COR-L47 (cell line): Measurements from ENCODE around the gene PRTFDC1.
"Not testable (repeated sequence)": the region's sequence is repeated elsewhere in the genome, so short reads cannot be mapped to it uniquely, and the experiment has no call there.

Source experiments
- DNase-seq: peaks from one replicate; lab custom pipeline; 2025; lab: John Stamatoyannopoulos, UW

Gene PRTFDC1

DNA sequence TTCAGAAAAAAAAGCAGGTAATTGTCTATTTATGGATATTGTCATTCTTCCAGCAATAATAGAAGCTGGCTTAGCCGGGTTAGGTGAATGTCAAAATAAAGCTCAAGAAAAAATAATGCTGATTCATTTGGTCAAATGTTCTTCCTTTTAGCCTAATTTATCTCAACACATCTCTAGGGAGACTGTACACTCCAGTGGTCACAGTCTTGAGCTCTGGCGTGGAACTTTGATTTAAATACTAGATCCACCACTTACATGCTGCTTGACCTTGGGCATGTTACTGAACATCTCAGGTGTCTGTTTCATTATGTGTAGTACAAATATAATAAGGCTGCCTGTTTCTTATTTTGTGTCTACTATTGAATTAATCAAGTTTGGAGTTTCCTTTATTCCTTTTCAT lies 22.0 kb downstream of the PRTFDC1 start:
- no peak for DNase-seq

DNA sequence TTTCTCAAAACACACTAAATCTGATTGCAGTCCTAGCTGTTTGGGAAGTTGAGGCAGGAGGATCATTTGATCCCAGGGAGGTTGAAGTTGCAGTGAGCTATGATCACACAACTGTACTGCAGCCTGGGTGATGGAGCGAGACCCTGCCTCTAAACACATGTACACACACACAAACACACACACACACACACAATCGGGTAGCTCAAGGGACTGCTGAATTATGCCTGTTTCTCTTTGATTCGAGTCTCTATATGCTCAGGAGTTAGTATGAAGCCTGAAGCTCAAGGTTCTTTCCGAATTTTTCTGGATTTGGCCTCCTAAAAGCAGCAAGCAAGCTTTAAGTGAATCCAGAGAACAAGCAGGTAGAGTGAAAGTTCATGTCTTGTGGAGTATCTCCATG lies 22.5 kb downstream of the PRTFDC1 start:
- DNase-seq: no peak

DNA sequence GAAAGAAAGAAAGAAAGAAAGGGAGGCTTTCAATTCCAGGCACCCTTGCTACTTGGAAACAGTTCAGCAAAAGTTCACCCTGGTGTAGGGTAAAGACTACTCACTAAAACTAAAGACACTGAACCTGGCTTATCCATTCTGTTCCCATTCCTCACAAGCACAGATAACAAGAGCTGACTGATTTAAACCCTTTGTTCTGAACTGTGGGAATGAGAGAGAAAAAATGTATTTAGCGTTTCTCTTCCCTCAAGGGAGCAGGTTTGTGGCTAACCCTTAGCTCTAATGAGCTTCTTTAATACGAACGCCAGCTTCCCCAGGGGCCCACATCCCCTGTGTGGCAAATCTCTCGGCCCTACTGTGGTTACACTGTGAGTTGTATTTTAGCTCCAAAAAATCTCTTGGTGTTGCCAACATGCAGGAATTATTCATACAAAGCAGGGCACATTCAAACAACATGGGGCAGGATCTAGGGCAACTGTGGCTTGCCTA lies 23.3 kb downstream of the PRTFDC1 start:
- no peak for DNase-seq

DNA sequence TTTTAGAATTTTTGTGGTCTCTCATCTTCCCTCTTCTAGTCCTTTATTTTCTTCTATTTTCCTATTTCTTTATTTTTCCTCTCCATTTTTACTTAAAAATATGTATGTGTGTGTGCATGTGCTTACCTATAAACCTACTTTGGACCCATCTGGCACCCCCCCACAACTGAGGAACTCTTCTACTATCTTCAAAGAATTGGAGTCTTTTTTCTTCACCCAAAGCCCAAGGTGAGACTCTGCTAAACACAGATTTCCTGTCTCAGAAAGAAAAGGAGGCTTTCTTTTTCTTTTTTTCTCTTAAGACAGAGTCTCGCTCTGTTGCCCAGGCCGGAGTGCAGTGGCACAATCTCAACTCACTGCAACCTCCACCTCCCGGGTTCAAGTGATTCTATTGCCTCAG lies 24.2 kb downstream of the PRTFDC1 start:
- no peak for DNase-seq

DNA sequence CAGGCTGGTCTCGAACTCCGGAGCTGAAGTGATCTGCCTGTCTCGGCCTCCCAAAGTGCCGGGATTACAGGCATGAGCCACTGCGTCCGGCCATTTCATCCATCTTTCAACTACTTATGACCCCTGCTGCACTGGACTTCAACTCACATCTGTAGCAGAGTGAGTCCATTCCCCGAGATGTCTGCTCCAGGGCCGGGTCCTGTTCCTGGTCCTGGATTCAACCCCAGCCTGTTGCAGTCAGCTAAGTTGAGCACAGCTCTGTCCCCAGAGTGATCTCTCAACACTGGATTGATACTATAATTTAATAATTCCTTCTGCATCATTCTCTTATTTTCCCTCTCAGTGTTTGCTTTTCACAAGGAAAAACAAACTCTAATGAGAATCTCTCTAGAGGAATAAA lies 25.8 kb downstream of the PRTFDC1 start:
- no peak for DNase-seq

DNA sequence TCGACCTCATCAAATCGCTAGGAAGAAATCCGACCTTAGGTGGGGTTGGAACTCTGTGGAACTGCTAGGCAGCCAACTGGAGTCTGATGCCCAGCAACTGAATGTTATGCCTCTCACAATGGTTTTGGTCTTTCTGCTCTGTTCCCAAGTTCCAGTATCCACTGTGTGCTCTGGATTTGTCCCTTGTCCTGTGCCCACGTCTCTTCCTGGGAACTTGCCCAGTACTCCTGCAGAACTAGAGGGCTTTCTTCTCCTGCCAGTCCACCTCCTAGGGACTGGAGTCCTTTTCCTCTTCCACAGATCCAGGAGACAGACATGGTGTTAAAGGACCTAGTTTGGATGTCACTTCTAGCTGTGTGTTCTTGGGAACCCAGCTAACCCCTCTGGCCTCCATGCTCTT lies 26.6 kb downstream of the PRTFDC1 start:
- DNase-seq: no peak

DNA sequence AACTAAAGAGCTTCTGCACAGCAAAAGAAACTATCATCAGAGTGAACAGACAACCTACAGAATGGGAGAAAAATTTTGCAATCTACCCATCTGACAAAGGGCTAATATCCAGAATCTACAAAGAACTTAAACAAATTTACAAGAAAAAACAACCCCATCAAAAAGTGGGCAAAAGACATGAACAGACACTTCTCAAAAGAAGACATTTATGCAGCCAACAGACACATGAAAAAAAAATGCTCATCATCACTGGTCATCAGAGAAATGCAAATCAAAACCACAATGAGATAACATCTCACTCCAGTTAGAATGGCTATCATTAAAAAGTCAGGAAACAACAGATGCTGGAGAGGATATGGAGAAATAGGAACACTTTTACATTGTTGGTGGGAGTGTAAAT lies 27.9 kb downstream of the PRTFDC1 start:
- DNase-seq: not testable (repeated sequence)

DNA sequence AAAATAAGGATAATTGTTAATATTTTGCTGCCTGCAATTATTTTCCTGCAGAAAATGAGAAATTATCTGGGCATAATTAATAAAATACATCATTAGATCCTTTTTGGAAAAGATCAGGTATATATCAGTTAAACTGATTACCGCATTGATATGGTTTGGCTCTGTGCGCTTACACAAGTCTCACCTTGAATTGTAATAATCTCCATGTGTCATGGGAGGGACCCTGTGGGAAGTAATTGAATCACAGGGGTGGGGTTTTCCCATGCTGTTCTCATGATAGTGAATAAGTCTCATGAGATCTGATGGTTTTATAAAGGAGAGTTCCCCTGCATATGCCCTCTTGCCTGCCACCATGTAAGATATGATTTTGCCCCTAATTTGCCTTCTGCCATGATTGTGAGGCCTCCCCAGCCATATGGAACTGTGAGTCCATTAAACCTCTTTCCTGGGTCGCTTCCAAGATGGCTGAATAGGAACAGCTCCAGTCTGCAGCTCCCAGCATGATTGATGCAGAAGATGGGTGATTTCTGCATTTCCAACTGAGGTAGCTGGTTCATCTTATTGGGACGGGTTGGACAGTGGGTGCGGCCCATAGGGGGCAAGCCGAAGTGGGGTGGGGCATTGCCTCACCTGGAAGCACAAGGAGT lies 30.1 kb downstream of the PRTFDC1 start:
- not testable (repeated sequence) for DNase-seq

DNA sequence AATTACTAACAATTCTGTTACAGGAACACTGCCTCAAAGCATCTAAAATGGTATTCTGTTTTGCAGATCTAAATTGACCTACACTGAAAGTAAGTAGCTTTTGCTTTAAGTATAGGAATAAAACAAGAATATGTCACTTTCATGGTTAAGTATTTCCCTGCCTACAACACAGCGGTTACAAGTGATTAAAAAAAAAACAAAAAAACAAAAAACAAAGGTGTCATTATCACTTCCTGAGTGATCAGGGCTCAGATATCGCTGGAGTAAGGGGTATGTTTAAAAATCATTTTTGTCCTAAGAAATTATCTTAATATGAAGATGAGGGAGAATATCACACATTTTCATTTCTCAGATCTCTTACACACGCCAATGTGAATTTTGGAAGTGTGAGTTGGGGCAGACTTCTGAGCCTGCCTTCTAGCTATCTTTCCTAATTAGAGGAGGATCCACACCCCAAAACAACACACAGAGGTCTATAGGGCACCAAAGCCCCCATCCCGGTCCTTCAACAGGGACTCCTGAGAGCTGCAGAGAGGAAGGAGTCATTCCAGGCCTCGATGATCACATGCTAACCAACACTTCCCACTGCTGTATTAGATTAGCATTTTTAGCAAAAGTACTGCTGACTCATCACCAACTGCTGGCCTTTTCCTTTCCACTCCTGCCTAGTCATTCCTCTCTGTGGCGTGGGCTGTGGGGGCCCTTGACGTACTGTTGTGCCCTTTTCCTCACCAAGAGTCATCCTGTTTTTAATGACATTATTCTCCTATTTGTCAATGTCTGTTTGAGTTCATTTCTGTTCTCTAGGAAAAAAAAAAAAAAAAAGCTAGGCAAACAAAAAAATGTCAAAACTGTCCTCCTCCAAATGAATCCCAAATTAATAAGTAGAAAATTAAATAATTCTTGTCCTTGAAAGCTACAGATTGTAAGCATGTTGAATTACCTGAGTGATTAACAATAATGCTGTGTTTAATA lies 31.2 kb downstream of the PRTFDC1 start:
- no peak for DNase-seq

DNA sequence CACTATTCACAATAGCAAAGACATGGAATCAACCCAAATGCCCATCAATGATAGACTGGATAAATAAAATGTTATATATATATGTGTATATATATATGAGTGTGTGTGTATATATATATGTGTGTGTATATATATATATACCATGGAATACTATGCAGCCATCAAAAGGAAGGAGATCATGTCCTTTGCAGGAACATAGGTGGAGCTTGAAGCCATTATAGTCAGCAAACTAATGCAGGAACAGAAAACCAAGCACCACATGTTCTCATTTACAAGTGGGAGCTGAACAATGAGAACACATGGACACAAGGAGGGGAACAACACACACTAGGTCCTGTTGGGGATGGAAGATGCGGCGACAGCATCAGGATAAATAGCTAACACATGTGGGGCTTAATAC lies 32.2 kb downstream of the PRTFDC1 start:
- DNase-seq: not testable (repeated sequence)

DNA sequence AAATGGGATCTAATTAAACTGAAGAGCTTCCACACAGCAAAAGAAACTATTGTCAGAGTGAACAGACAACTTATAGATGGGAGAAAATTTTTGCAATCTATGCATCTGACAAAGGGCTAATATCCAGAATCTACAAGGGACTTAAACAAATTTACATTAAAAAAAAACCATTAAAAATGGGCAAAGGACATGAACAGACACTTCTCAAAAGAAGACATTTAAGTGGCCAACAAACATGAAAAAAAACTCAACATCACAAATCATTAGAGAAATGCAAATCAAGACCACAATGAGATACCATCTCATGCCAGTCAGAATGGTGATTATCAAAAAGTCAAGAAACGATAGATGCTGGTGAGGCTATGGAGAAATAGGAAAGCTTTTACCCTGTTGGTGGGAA lies 32.8 kb downstream of the PRTFDC1 start:
- not testable (repeated sequence) for DNase-seq

DNA sequence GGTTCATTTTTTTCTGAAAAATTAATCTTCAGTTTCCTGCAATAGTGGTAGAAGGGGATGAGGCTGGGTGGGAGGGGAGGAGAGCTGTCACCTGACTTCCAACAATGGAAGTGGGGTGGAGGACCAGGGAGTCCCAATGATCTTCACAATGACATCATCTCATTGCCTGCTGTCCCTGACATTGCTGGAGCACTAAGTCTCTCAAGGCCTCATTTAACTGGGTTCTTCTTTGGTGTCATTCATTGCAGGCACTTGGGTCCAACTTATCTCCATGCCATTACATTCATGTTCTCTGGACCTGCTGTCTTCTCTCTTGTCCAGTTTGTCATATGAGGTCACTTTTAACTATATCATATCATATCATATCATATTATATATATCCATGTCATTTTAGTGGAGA lies 34.4 kb downstream of the PRTFDC1 start:
- DNase-seq: no peak

DNA sequence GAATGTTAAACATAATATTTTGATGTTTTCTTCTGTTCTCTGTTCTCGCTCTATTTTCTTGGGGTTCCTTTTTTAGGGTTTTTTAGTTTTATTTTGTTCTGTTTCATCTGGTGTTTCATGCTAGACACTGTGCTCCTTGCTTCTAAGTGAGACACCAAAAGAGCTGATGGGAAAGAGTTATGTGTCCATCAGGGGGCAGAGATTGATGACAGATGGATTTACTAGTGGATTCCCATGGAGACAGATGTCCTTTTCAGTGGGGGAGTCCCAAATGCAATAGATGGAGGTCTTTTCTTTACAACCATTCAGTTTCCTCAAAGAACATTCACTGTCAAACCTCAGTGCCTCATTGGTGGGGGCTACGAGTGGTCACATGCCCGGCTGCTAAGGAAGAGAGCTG lies 34.9 kb downstream of the PRTFDC1 start:
- no peak for DNase-seq

DNA sequence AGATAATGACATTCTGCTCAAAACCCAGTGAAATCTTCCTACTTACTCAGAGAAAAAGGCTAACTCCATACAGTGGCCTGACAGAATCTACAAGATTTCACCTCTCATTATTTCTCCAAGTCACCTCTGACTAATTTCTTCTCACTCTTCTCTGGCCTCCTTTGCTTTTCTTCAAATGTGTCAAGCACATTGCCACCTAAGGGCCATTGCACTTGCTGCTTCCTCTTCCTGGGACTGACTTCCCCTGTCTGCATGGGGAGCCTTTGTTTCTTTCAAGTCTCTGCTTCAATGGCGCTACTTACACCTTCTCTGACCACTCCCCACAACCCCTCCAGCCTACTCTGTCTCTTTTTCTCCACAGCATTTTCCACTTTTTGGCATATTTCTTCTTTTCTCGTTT lies 36.0 kb downstream of the PRTFDC1 start:
- DNase-seq: no peak

DNA sequence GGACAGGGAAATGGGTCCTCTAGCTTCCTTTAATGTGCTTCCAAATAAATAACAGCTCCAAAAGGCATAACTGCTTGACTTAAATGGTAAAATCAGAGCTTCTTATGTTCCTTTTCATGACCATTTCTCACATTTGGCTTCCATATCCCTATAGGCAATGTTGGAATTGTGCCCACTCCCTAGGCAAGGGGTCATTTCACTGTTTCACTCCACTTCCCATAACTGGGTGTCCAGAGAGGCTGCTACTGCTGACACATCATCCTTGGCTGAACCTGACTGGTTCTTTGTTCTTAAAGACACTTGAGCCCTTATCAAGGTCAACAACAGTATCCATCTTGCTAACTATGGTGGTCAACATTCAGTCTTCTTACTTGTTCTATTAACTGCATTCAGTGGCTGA lies 37.1 kb downstream of the PRTFDC1 start:
- DNase-seq: no peak

DNA sequence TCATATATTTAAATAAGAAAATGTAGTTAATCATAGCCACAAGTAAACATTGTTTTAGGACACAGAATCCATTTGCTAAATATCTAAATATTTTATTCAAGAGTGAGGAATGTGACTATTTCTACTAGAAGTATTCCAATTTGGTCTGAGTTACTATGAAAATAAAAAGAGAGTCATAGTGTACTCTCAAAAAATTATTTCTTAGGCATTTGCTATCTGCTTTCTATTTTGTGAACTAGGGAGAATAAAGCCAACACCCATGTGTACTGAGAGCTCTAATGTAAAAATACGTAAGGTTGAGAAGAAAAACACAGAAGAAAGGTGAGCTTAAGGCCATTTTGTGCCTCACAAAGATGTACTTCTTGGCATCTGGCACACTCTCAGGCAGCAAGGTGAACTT lies 38.3 kb downstream of the PRTFDC1 start:
- DNase-seq: no peak

DNA sequence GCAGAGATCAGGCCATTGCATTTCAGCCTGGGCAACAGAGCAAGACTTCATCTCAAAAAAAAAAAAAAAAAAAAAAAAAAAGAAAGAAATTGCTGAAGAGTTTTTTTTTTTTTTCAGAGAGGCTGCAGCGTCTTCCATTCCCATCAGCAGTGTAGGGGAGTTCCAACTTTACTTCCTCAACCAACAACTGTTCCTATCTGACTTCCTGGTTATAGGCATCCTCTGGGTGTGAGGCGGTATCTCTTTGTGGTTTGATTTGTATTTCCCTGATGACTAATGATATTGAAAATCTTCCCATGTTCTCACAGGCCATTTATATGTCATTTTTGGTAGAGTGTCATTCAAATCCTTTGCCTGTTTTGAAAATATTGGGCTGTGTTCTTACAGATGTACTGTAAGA lies 40.2 kb downstream of the PRTFDC1 start:
- no peak for DNase-seq

DNA sequence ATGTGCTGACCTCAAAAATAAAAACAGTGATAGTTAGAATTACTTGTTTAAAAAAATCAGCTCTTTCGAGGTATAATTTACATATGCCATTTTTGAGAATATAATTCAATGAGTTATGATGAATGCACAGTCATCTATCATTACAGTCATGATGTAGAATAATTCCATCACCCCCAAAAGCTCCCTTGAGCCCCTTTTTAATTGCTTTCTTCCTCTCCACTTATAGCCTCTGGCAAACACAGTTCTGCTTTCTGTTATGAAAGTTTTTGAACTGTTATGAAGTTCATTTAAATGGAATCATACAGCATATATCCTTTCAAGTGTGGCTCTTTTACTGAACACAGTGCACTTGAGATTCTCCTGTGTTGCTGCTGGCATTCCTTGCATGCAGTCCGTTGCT lies 41.4 kb downstream of the PRTFDC1 start:
- DNase-seq: no peak

DNA sequence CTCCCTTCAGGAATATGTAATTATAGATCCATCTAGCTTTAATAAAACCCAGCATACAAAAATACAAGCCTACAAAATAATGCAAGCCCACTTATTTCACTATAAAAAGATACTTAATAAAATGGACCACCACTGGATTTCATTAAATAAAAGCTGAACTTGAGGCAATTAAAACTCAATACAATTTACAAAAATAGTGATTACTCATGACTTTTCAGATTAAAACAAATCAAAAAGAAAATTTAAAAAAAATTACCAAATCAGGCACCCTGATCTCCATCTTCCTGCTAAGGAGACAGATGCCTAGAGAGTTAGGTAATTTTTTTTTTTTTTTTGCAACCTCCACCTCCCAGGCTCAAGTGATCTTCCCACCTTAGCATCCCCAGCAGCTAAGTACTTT lies 41.8 kb downstream of the PRTFDC1 start:
- no peak for DNase-seq

DNA sequence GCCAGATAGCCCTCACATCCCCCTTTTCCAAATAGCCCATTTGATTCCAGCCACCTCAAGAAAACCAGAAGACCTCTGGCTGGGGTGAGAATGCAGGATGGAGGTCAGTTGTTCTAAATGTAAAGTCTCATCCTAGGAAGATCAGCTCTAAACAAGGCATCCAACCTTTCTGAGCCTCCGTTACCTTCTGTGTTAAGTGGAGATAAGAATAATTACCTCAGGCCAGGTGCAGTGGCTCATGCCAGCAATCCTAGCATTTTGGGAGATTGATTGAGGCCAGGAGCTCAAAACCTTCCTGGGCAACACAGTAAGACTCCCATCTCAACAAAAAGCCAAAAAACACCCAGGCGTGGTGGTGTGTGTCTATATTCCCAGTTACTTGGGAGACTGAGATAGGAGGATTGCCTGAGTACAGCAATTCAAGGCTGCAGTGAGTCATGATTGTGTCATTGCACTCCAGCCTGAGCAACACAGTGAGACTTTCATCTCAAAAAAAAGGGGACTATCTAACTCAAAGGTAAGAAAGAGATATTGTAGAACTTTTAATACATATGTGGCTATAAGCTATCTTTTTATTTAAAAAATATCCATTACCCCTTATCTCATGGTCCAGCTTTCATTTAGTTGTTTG lies 43.5 kb downstream of the PRTFDC1 start:
- no peak for DNase-seq

DNA sequence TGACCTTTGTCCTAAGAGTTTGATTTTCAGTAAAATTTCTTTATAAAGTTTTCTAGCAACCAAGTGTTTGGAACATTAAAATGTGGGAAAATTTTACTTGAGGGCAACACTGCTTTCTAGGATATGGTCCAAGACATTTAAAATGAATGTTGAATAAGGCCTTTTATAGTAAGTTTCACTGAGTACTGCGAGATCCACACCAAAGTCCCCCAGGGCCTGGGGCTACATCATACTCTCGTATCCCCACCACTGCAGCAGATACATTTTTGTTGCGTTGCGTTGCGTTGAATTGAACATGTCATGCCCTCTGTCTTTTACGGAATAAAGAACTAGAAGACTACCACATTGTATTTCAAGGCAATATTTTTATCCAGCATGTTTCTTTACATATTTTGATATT lies 44.5 kb downstream of the PRTFDC1 start:
- DNase-seq: no peak

DNA sequence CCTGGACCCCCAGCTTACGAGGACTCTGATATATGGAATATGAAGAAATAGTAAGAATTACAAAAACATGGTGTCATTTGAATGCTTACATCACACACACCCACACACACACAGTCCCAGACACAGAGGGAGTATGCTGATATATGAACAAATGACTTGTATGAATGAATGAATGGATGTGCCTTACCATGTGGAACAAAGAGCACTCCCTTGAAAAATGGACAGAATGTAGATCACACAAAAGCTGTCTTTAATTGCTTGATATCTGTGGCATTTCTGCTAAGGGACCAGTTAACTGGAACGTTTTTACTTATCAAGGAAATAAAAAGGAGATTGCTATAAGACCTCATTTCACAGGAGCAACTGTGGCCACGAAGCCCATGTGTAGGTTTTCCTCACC lies 46.0 kb downstream of the PRTFDC1 start:
- DNase-seq: no peak

DNA sequence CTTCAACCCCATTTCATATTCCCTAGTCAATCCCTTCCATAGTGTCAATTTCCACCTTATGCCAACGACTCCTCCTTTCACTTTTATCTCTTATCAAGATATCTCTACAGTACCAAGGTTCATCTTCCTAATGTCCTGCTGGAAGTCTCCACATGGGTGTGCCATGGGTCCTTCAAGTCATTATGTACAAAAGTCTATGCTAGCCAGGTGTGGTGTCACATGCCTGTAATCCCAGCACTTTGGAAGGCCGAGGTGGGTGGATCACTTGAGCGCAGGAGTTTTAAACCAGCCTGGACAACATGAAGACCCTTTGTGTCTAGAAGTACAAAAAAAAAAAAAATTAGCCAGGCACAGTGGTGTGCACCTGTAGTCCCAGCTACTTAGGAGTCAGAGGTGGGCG lies 47.6 kb downstream of the PRTFDC1 start:
- DNase-seq: no peak
